HepG2 (cell line): ENCODE measurements around the gene EIF3B. TPM values are rescaled to one million over a fixed set of nuclear protein-coding genes. Genes with fewer than 3 reads are reported as not detected.

Experiments used
- CERS6 ChIP-seq: sonication (generic); formaldehyde crosslinking; IDR thresholded peaks from 2 replicates; pipeline ENCODE4 v1.5.0; 2020; ENCODE audit warnings: missing genetic modification reagents
- ERF ChIP-seq: IDR thresholded peaks from 2 replicates; pipeline ENCODE4 v1.6.1; 2018; ENCODE audit warnings: missing biosample characterization, missing genetic modification reagents
- GFI1 ChIP-seq: sonication (generic); formaldehyde crosslinking; IDR thresholded peaks from 2 replicates; pipeline ENCODE4 v1.5.0; 2020; ENCODE audit warnings: missing genetic modification reagents, mild to moderate bottlenecking, borderline replicate concordance
- KLF11 ChIP-seq: IDR thresholded peaks from 2 replicates; pipeline ENCODE4 v1.6.1; 2016; ENCODE audit warnings: missing compliant biosample characterization
- MLLT10 ChIP-seq: sonication (generic); formaldehyde crosslinking; IDR thresholded peaks from 2 replicates; pipeline ENCODE4 v1.4.0; 2020; ENCODE audit warnings: missing genetic modification reagents
- NFE2 ChIP-seq: sonication (generic); formaldehyde crosslinking; IDR thresholded peaks from 2 replicates; pipeline ENCODE4 v1.4.0; 2020; ENCODE audit warnings: missing genetic modification reagents
- POLR2G ChIP-seq: fragments of 200-400 bp; formaldehyde crosslinking; IDR thresholded peaks from 2 replicates; pipeline ENCODE4 v1.6.1; 2018; ENCODE audit warnings: mild to moderate bottlenecking, low read depth, low read length, moderate library complexity
- RERE ChIP-seq: IDR thresholded peaks from 2 replicates; pipeline ENCODE4 v1.6.1; 2016; ENCODE audit warnings: low read depth, missing genetic modification reagents, missing compliant biosample characterization
- SIN3A ChIP-seq: IDR thresholded peaks from 2 replicates; pipeline ENCODE4 v1.6.1; 2011; ENCODE audit warnings: low read depth, mild to moderate bottlenecking, control low read depth, low read length, borderline replicate concordance
- YEATS2 ChIP-seq: sonication (generic); formaldehyde crosslinking; IDR thresholded peaks from 2 replicates; pipeline ENCODE4 v1.4.0; 2020; ENCODE audit warnings: missing genetic modification reagents, borderline replicate concordance
- ZKSCAN5 ChIP-seq: sonication (generic); formaldehyde crosslinking; IDR thresholded peaks from 2 replicates; pipeline ENCODE4 v1.5.1; 2020; ENCODE audit warnings: mild to moderate bottlenecking, missing genetic modification reagents
- ZNF234 ChIP-seq: sonication (generic); formaldehyde crosslinking; conservative IDR thresholded peaks from 2 replicates; pipeline ENCODE4 v1.5.1; 2020; ENCODE audit warnings: mild to moderate bottlenecking, missing genetic modification reagents
- ZNF383 ChIP-seq: sonication (generic); formaldehyde crosslinking; IDR thresholded peaks from 2 replicates; pipeline ENCODE4 v1.4.0; 2020; ENCODE audit warnings: missing genetic modification reagents, mild to moderate bottlenecking, borderline replicate concordance
- ZNF850 ChIP-seq: sonication (generic); formaldehyde crosslinking; conservative IDR thresholded peaks from 2 replicates; pipeline ENCODE4 v1.9.0; 2021; ENCODE audit warnings: mild to moderate bottlenecking, missing genetic modification reagents
- ZSCAN29 ChIP-seq: sonication (generic); formaldehyde crosslinking; conservative IDR thresholded peaks from 2 replicates; pipeline ENCODE4 v1.4.0; 2020; ENCODE audit warnings: mild to moderate bottlenecking, missing genetic modification reagents
- polyA plus RNA-seq, 8 experiments: library from polyadenylated mRNA; depleted of rRNA in 3 of 8; stranded (reverse) in 7 of 8; unstranded in 1 of 8; fragments of >200 nt; fragmentation: Illumina TruSeq in 4 of 8; extraction: Trizol in 4 of 8; gene quantifications; 2 replicates each; pipeline versions ENCODE4 v1.2.1 to v1.2.3, GENCODE V29; 2011 to 2016; ENCODE audit warnings: low read depth in 4 of 8, missing spikeins in 1 of 8, mixed read lengths in 1 of 8; ENCODE audit not compliant: insufficient read depth in 1 of 8
- total RNA-seq, 5 experiments: library from RNA; depleted of rRNA; stranded (reverse); fragments of >200 nt; fragmentation: Illumina TruSeq; extraction: Trizol; gene quantifications; 2 replicates each; pipeline ENCODE4 v1.2.3, GENCODE V29; 2016; ENCODE audit warnings: low read depth in 1 of 5
- TF ChIP-seq, protein P1 (sequence below): sonication (generic); formaldehyde crosslinking; IDR thresholded peaks from 2 replicates; pipeline ENCODE4 v1.9.0; 2021; ENCODE audit warnings: missing genetic modification reagents, borderline replicate concordance
- TF ChIP-seq, protein P2 (sequence below): sonication (generic); formaldehyde crosslinking; IDR thresholded peaks from 2 replicates; pipeline ENCODE4 v1.5.0; 2020; ENCODE audit warnings: missing genetic modification reagents
- TF ChIP-seq, protein P3 (sequence below): sonication (generic); formaldehyde crosslinking; IDR thresholded peaks from 2 replicates; pipeline ENCODE4 v1.4.0; 2020; ENCODE audit warnings: mild to moderate bottlenecking, missing genetic modification reagents
- TF ChIP-seq, protein P4 (sequence below): sonication (generic); formaldehyde crosslinking; IDR thresholded peaks from 2 replicates; pipeline ENCODE4 v1.5.0; 2020; ENCODE audit warnings: mild to moderate bottlenecking, missing genetic modification reagents

EIF3B gene
- total and polyA plus RNA-seq, 2 of the 13 experiments (the other 11 are each of a cell fraction or from before 2014, with no cell fraction given), result 92.2 to 241 TPM

DNA sequence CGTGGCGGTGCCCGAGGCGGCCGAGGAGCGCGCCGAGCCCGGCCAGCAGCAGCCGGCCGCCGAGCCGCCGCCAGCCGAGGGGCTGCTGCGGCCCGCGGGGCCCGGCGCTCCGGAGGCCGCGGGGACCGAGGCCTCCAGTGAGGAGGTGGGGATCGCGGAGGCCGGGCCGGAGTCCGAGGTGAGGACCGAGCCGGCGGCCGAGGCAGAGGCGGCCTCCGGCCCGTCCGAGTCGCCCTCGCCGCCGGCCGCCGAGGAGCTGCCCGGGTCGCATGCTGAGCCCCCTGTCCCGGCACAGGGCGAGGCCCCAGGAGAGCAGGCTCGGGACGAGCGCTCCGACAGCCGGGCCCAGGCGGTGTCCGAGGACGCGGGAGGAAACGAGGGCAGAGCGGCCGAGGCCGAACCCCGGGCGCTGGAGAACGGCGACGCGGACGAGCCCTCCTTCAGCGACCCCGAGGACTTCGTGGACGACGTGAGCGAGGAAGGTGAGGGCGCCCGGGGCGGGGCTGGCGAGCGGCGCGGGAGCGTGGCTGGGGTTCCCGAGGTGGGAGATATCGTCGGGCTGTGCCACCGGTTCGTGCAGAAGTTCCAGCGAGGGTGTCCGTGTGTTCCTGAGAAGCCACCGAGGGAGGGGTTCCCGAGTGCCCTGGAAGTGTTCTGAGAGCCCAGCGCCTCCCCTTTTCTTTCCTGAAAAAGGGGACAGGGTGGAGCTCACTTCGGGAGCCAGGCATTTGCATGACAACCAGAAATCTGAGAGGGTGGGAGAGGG, 495 bp downstream of the EIF3B start (continued):
- TF ChIP-seq ZNF383 (no peak), NFE2 (CRISPR knock-in tag) (no peak), POLR2G (no peak), SIN3A (no peak), ERF (CRISPR knock-in tag) (no peak), RERE (CRISPR knock-in tag) (no peak), KLF11 (CRISPR knock-in tag) (no peak), CERS6 (CRISPR knock-in tag) (peak; percentile 53; the same call in 1 of the 2 replicates), MLLT10 (CRISPR knock-in tag) (no peak), ZKSCAN5 (CRISPR knock-in tag) (no peak), ZSCAN29 (CRISPR knock-in tag) (no peak), ZNF850 (CRISPR knock-in tag) (peak; percentile 75; the same call in 1 of the 2 replicates), YEATS2 (CRISPR knock-in tag) (no peak), GFI1 (CRISPR knock-in tag) (no peak), ZNF234 (CRISPR knock-in tag) (no peak)
- TF ChIP-seq, protein P1, sequence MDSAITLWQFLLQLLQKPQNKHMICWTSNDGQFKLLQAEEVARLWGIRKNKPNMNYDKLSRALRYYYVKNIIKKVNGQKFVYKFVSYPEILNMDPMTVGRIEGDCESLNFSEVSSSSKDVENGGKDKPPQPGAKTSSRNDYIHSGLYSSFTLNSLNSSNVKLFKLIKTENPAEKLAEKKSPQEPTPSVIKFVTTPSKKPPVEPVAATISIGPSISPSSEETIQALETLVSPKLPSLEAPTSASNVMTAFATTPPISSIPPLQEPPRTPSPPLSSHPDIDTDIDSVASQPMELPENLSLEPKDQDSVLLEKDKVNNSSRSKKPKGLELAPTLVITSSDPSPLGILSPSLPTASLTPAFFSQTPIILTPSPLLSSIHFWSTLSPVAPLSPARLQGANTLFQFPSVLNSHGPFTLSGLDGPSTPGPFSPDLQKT, result no peak
- TF ChIP-seq, protein P2, sequence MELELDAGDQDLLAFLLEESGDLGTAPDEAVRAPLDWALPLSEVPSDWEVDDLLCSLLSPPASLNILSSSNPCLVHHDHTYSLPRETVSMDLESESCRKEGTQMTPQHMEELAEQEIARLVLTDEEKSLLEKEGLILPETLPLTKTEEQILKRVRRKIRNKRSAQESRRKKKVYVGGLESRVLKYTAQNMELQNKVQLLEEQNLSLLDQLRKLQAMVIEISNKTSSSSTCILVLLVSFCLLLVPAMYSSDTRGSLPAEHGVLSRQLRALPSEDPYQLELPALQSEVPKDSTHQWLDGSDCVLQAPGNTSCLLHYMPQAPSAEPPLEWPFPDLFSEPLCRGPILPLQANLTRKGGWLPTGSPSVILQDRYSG, result no peak
- TF ChIP-seq, protein P3, sequence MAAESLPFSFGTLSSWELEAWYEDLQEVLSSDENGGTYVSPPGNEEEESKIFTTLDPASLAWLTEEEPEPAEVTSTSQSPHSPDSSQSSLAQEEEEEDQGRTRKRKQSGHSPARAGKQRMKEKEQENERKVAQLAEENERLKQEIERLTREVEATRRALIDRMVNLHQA (CRISPR knock-in tag), result no peak
- TF ChIP-seq, protein P4, sequence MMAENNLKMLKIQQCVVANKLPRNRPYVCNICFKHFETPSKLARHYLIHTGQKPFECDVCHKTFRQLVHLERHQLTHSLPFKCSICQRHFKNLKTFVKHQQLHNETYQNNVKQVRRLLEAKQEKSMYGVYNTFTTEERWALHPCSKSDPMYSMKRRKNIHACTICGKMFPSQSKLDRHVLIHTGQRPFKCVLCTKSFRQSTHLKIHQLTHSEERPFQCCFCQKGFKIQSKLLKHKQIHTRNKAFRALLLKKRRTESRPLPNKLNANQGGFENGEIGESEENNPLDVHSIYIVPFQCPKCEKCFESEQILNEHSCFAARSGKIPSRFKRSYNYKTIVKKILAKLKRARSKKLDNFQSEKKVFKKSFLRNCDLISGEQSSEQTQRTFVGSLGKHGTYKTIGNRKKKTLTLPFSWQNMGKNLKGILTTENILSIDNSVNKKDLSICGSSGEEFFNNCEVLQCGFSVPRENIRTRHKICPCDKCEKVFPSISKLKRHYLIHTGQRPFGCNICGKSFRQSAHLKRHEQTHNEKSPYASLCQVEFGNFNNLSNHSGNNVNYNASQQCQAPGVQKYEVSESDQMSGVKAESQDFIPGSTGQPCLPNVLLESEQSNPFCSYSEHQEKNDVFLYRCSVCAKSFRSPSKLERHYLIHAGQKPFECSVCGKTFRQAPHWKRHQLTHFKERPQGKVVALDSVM (CRISPR knock-in tag), result no peak
